ENCODE measurements around the gene PTGIS.

PTGIS gene

GRCh38 chr20:49543858-49544437 is 24.0 kb downstream of the PTGIS start:
- TF ChIP-seq ZFX (IDR thresholded peaks at IDR 0.05) (no peak), CTCF (conservative IDR thresholded peaks at IDR 0.05) (no peak)
- no peak overlapping the region for H3K27ac ChIP-seq

- TF ChIP-seq CTCF (conservative IDR thresholded peaks at IDR 0.05) (no peak), ZFX (IDR thresholded peaks at IDR 0.05) (no peak)
- H3K27ac ChIP-seq: no peak overlapping the region
These were observed 24.7 kb downstream of the PTGIS start for GRCh38 chr20:49543071-49543857.

GRCh38 chr20:49542514-49542991 is 25.4 kb downstream of the PTGIS start:
- TF ChIP-seq ZFX (IDR thresholded peaks at IDR 0.05) (no peak), CTCF (conservative IDR thresholded peaks at IDR 0.05) (no peak)
- no peak overlapping the region for H3K27ac ChIP-seq

- H3K27ac ChIP-seq: no peak overlapping the region
- TF ChIP-seq CTCF (conservative IDR thresholded peaks at IDR 0.05): peak; percentile 95
- no peak for TF ChIP-seq ZFX (IDR thresholded peaks at IDR 0.05)
These were observed 26.0 kb downstream of the PTGIS start for GRCh38 chr20:49541733-49542513.

- TF ChIP-seq CTCF (conservative IDR thresholded peaks at IDR 0.05) (no peak), ZFX (IDR thresholded peaks at IDR 0.05) (no peak)
These were observed 27.1 kb downstream of the PTGIS start for GRCh38 chr20:49540687-49541435.

GRCh38 chr20:49540232-49540620 is 27.7 kb downstream of the PTGIS start:
- H3K27ac ChIP-seq: no peak overlapping the region
- TF ChIP-seq CTCF (conservative IDR thresholded peaks at IDR 0.05): no peak

More at GRCh38 chr20:49540687-49541435, 27.1 kb downstream of the PTGIS start:
- no peak overlapping the region for H3K27ac ChIP-seq

Data from C4-2B (cell line).